Gastroesophageal sphincter (tissue), 3 donors: ENCODE results near the gene ADCK2.

ENCODE experiments used
- CTCF ChIP-seq, 4 experiments: fragments of 200-600 bp in 2 of 4; fragments of 450-650 bp in 2 of 4; sonication (generic) in 1 of 4; IDR thresholded peaks; one replicate each; pipeline ENCODE4 v1.5.1; 2017 to 2019; ENCODE audit warnings: antibody characterized with exemption in 4 of 4, mild to moderate bottlenecking in 2 of 4, moderate library complexity in 2 of 4
- EP300 ChIP-seq: sonication (generic); formaldehyde crosslinking; IDR thresholded peaks from one replicate; pipeline ENCODE4 v1.6.1; 2017; ENCODE audit warnings: antibody characterized with exemption, mild to moderate bottlenecking
- POLR2A ChIP-seq, 2 donors: fragments of 450-650 bp; IDR thresholded peaks; one replicate each; pipeline ENCODE4 v1.6.1; 2017; ENCODE audit warnings: antibody characterized with exemption in 2 of 2, mild to moderate bottlenecking in 2 of 2, moderate library complexity in 1 of 2
- POLR2AphosphoS5 ChIP-seq: sonication (generic); formaldehyde crosslinking; IDR thresholded peaks from one replicate; pipeline ENCODE4 v1.6.1; 2017; ENCODE audit warnings: antibody characterized with exemption

GRCh38 chr7:140674356-140674800, 1.6 kb downstream of the ADCK2 start:
- TF ChIP-seq CTCF (IDR thresholded peaks at IDR 0.05): no peak
- no peak for TF ChIP-seq POLR2A (IDR thresholded peaks at IDR 0.05)
- TF ChIP-seq EP300: no peak
- TF ChIP-seq POLR2AphosphoS5: no peak
